Loucy (cell line): Measurements from ENCODE around the gene CCPG1.
"Not testable (repeated sequence)": the region's sequence is repeated elsewhere in the genome, so short reads cannot be mapped to it uniquely, and the experiment has no call there.

ENCODE experiments used
- CTCF ChIP-seq: fragments of 200-600 bp; sonication (generic); conservative IDR thresholded peaks from 2 replicates; pipeline ENCODE4 v1.5.1; 2014; ENCODE audit warnings: mild to moderate bottlenecking, antibody characterized with exemption, low read length
- EZH2phosphoT487 ChIP-seq: fragments of 200-600 bp; IDR thresholded peaks from 2 replicates; pipeline ENCODE4 v1.6.1; 2018; ENCODE audit warnings: antibody characterized with exemption, mild to moderate bottlenecking, moderate library complexity, borderline replicate concordance

- TF ChIP-seq EZH2phosphoT487, CTCF: not testable (repeated sequence)
These were observed 38.9 kb upstream of the CCPG1 start for GRCh38 chr15:55447030-55447394.
